OCI-LY1 (cell line): ENCODE results near the gene BMF.

Experiments
- H2AFZ ChIP-seq: fragments of 200-600 bp; sonication (generic), shearing (Covaris generic); 2 replicates; pipeline ENCODE4 v1.6.0; 2014; ENCODE audit warnings: antibody characterized with exemption, mild to moderate bottlenecking, low read length
- H3F3A ChIP-seq: fragments of 200-600 bp; sonication (generic), shearing (Covaris generic); 2 replicates; pipeline ENCODE4 v1.6.0; 2014; ENCODE audit warnings: mild to moderate bottlenecking, antibody characterized with exemption, low read length, moderate library complexity; ENCODE audit not compliant: insufficient read depth
- H3K27ac ChIP-seq: fragments of 200-600 bp; sonication (generic); 2 replicates; pipeline ENCODE4 v1.5.1; 2014; ENCODE audit warnings: low read length, mixed run types, mild to moderate bottlenecking, low read depth; ENCODE audit not compliant: poor library complexity, severe bottlenecking
- H3K27me3 ChIP-seq: fragments of 200-600 bp; sonication (generic); 2 replicates; pipeline ENCODE4 v1.6.0; 2014; ENCODE audit warnings: antibody characterized with exemption, mild to moderate bottlenecking, low read length, moderate library complexity; ENCODE audit not compliant: insufficient read depth
- H3K36me3 ChIP-seq: fragments of 200-600 bp; sonication (generic); 2 replicates; pipeline ENCODE4 v1.6.1; 2014; ENCODE audit warnings: mild to moderate bottlenecking, antibody characterized with exemption, low read length, moderate library complexity, mixed read lengths; ENCODE audit not compliant: insufficient read depth
- H3K4me1 ChIP-seq: fragments of 200-600 bp; sonication (generic); 2 replicates; pipeline ENCODE4 v1.5.1; 2014; ENCODE audit warnings: mild to moderate bottlenecking, low read length, moderate library complexity; ENCODE audit not compliant: insufficient read depth, severe bottlenecking
- H3K4me2 ChIP-seq: fragments of 200-600 bp; sonication (generic), shearing (Covaris generic); 2 replicates; pipeline ENCODE4 v1.6.1; 2014; ENCODE audit warnings: low read length
- H3K4me3 ChIP-seq: fragments of 200-600 bp; sonication (generic); 2 replicates; pipeline ENCODE4 v1.5.1; 2014; ENCODE audit warnings: low read length, low read depth, mild to moderate bottlenecking, mixed read lengths; ENCODE audit not compliant: poor library complexity, severe bottlenecking
- H3K79me2 ChIP-seq: fragments of 200-600 bp; shearing (Covaris generic); 2 replicates; pipeline ENCODE4 v1.6.1; 2016; ENCODE audit warnings: mixed run types, low read length, mixed read lengths; ENCODE audit not compliant: insufficient read depth
- H3K9ac ChIP-seq: fragments of 200-600 bp; sonication (generic), shearing (Covaris generic); 2 replicates; pipeline ENCODE4 v1.6.1; 2014; ENCODE audit warnings: mild to moderate bottlenecking, low read length, mixed read lengths
- H3K9me2 ChIP-seq: fragments of 200-600 bp; sonication (generic), shearing (Covaris generic); 2 replicates; pipeline ENCODE4 v1.6.1; 2014; ENCODE audit warnings: low read depth, mild to moderate bottlenecking, low read length, mixed read lengths
- H3K9me3 ChIP-seq: fragments of 200-600 bp; shearing (Covaris generic); 2 replicates; pipeline ENCODE4 v1.6.1; 2014; ENCODE audit warnings: low read length, mixed read lengths
- H4K20me1 ChIP-seq: fragments of 200-600 bp; sonication (generic), shearing (Covaris generic); 2 replicates; pipeline ENCODE4 v1.6.0; 2016; ENCODE audit warnings: mild to moderate bottlenecking, low read length; ENCODE audit not compliant: insufficient read depth
- EZH2 ChIP-seq: fragments of 200-600 bp; sonication (generic), shearing (Covaris generic); IDR thresholded peaks from 2 replicates; pipeline ENCODE4 v1.8.0; 2017; ENCODE audit warnings: borderline replicate concordance, mixed run types, mild to moderate bottlenecking, antibody characterized with exemption, low read length, moderate library complexity, mixed read lengths
- TF ChIP-seq, protein P1 (sequence below): fragments of 200-600 bp; sonication (generic), shearing (Covaris generic); IDR thresholded peaks from 2 replicates; pipeline ENCODE4 v1.5.1; 2017; ENCODE audit warnings: mild to moderate bottlenecking, antibody characterized with exemption, low read length, moderate library complexity, mixed read lengths

Gene BMF

DNA sequence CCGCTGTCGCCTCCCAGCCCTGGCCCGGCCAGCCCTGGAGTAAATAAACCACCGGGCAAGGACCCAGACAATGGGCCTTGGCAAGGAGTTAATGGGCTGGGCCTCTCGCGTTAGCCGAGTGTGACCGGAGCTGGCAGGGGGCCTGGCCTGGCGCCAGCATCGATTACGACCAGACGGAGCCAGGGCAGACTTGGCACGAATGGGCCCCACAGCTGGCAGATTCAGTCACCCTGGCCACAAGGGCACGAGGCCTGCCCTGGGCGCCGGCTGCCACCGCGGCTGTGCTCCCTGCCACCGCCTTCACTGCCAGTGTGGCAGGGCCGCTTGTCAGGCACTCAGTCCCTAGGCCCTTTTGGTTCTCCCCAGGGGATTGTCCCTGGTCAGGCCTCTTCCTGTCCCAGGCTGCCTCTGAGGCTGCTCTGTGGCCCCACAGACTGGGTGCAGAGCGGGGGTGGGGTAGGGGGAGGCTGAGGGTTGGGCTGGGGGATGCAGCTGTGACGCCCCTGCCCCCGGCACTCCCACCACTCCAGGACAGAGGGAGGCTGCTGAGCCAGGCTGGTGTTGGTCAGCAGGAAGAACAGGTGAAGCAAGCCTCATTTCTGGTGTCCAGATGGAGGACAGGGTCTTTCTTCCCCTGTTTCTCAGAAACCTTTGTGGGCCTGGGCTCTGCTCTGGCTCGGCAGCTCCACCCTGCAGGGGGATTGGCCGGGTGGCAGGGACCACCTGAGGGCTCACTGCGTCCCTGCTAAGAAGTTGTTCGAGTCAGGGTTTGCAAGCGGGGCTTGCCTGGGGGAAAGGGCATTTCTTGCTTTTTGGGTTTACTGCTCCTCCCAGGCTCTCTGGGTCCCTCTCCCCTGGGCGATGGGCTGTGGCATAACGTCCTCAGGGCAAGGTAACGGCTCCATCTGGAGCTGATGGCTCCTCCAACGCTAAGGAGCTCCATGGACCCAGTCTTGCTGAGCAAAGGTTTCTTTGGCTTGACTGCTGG is 39.2 kb downstream of the BMF start:
- Histone ChIP-seq H3K4me3 (peak overlapping the region; percentile 21), H2AFZ (no peak overlapping the region), H3K27ac (peak overlapping the region; percentile 98)

DNA sequence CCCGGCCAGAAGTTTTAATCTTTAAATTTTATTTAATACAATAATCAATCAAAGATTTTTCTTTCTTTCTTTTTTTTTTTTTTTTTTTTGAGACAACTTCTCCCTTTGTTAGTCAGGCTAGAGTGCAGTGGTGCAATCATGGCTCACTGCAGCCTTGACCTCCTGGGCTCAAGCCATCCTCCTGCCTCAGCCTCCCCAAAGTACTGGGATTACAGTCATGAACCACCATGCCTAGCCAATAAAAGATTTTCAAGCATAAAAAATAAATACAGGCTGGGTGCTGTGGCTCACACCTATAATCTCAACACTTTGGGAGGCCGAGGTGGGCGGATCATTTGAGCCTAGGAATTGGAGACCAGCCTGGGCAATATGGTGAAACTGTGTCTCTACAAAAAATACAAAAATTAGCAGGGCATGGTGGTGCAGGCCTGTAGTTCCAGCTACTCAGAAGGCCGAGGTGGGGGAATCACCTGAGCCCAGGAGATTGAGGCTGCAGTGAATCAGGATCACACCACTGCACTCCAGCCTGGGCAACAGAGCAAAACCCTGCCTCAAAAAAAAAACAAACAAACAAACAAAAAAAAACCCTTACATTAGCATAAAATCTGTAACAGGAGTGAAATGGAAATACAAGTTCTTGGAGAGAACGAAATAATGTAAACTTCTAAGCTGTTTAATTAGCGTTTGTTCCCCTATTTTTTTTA is 40.6 kb downstream of the BMF start:
- TF ChIP-seq, protein P1, sequence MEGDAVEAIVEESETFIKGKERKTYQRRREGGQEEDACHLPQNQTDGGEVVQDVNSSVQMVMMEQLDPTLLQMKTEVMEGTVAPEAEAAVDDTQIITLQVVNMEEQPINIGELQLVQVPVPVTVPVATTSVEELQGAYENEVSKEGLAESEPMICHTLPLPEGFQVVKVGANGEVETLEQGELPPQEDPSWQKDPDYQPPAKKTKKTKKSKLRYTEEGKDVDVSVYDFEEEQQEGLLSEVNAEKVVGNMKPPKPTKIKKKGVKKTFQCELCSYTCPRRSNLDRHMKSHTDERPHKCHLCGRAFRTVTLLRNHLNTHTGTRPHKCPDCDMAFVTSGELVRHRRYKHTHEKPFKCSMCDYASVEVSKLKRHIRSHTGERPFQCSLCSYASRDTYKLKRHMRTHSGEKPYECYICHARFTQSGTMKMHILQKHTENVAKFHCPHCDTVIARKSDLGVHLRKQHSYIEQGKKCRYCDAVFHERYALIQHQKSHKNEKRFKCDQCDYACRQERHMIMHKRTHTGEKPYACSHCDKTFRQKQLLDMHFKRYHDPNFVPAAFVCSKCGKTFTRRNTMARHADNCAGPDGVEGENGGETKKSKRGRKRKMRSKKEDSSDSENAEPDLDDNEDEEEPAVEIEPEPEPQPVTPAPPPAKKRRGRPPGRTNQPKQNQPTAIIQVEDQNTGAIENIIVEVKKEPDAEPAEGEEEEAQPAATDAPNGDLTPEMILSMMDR: no peak
- TF ChIP-seq EZH2: no peak
- Histone ChIP-seq H3K4me3 (no peak overlapping the region), H3K36me3 (no peaks in the 10 kb centered on the region), H3K9ac (peak overlapping the region; percentile 14; the same call in 1 of the 2 replicates), H3K4me1 (peaks cover 55% of the 10 kb centered on the region), H3K79me2 (no peaks in the 10 kb centered on the region), H2AFZ (no peak overlapping the region), H3K9me2 (no peaks in the 10 kb centered on the region), H3K4me2 (no peak overlapping the region; the same call in 1 of the 2 replicates), H3K9me3 (no peaks in the 10 kb centered on the region), H4K20me1 (no peaks in the 10 kb centered on the region), H3F3A (0 out of 2 replicates have a peak, but pooled peaks cover 5% of the 10 kb centered on the region), H3K27me3 (no peaks in the 10 kb centered on the region), H3K27ac (peak overlapping the region; percentile 98)

More for the DNA sequence above, 39.2 kb downstream of the BMF start:
- no peaks in the 10 kb centered on the region for H3K79me2 ChIP-seq
- H3K9ac ChIP-seq: peak overlapping the region; percentile 68
- H3K9me2 ChIP-seq: no peaks in the 10 kb centered on the region
- H4K20me1 ChIP-seq: no peaks in the 10 kb centered on the region
- no peak for TF ChIP-seq EZH2
- TF ChIP-seq, protein P1: no peak
- 0 out of 2 replicates have a peak, but pooled peaks cover 5% of the 10 kb centered on the region for H3F3A ChIP-seq
- peak overlapping the region; percentile 49 for H3K4me2 ChIP-seq
- H3K27me3 ChIP-seq: no peaks in the 10 kb centered on the region
- no peaks in the 10 kb centered on the region for H3K9me3 ChIP-seq
- peaks cover 42% of the 10 kb centered on the region for H3K4me1 ChIP-seq
- no peaks in the 10 kb centered on the region for H3K36me3 ChIP-seq

DNA sequence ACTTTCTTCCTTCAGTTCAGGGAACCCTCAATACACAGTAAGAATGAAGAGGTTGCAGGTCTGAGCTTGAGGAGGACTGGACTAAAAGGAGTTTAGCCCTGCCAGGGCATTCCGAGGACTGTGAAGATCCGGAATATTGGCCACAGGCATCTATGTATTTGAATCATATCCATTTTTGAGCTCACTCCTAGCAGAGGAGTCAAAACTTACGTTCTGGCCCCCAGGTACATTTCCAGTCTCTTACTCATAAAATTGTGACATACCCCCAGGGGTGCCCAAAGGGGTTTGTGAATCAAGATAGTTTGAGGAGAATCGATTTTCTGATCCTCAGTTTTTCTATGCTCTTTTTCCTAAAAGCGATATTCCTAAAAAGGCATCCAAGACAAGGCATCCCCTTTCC is 42.1 kb downstream of the BMF start:
- Histone ChIP-seq H3K9me2 (no peaks in the 10 kb centered on the region), H3K9me3 (no peaks in the 10 kb centered on the region), H2AFZ (no peak overlapping the region), H4K20me1 (no peaks in the 10 kb centered on the region), H3K27ac (peak overlapping the region; percentile 98), H3K27me3 (no peaks in the 10 kb centered on the region), H3K36me3 (no peaks in the 10 kb centered on the region), H3K4me1 (peaks cover 55% of the 10 kb centered on the region), H3K79me2 (no peaks in the 10 kb centered on the region), H3K9ac (no peak overlapping the region), H3F3A (0 out of 2 replicates have a peak, but pooled peaks cover 5% of the 10 kb centered on the region), H3K4me3 (no peak overlapping the region), H3K4me2 (no peak overlapping the region)
- TF ChIP-seq, protein P1: no peak
- no peak for TF ChIP-seq EZH2
